ENCODE data around the gene DLGAP5. TPM values are rescaled to one million over a fixed set of nuclear protein-coding genes. Genes with fewer than 3 reads are reported as not detected.

Gene DLGAP5
- total RNA-seq, result 56.8 and 60.1 TPM in 2 replicates

GRCh38 chr14:55191203-55192053 is at the start of gene DLGAP5:
Gene DLGAP5, minus strand, starts transcription at chr14:55191585. Its CDS starts 2,406 bp downstream, at chr14:55189179.

GRCh38 chr14:55129086-55129427 is 62.3 kb downstream of the DLGAP5 start, which contains the start of gene LGALS3:
Gene LGALS3, plus strand, starts transcription at chr14:55129252. Its CDS starts 8,122 bp downstream, at chr14:55137374.

Other genes with a start within 250 kb of the DLGAP5 start
- 12.9 and 13.3 TPM in 2 replicates for gene WDHD1, start 164.5 kb downstream of the DLGAP5 start, total RNA-seq
- gene SOCS4, start 164.3 kb downstream of the DLGAP5 start, total RNA-seq, result 13.0 and 15.4 TPM in 2 replicates
- gene MAPK1IP1L, start 139.9 kb downstream of the DLGAP5 start, total RNA-seq, result 79.1 and 119 TPM in 2 replicates
- 248 and 272 TPM in 2 replicates for gene LGALS3, start 62.3 kb downstream of the DLGAP5 start, total RNA-seq
- 11.1 and 12.0 TPM in 2 replicates for gene FBXO34, start 79.8 kb upstream of the DLGAP5 start, total RNA-seq
- 5.7 and 6.6 TPM in 2 replicates for gene ATG14, start 220.2 kb upstream of the DLGAP5 start, total RNA-seq
- gene TBPL2, start 249.0 kb upstream of the DLGAP5 start, total RNA-seq, result not detected in 2 replicates